ENCODE results near the gene CDC42EP2.
A peak's percentile ranks its signal among the peaks of the same experiment; 100 is the strongest.
"Not testable (repeated sequence)": the region's sequence is repeated elsewhere in the genome, so short reads cannot be mapped to it uniquely, and the experiment has no call there.

CDC42EP2 gene

DNA sequence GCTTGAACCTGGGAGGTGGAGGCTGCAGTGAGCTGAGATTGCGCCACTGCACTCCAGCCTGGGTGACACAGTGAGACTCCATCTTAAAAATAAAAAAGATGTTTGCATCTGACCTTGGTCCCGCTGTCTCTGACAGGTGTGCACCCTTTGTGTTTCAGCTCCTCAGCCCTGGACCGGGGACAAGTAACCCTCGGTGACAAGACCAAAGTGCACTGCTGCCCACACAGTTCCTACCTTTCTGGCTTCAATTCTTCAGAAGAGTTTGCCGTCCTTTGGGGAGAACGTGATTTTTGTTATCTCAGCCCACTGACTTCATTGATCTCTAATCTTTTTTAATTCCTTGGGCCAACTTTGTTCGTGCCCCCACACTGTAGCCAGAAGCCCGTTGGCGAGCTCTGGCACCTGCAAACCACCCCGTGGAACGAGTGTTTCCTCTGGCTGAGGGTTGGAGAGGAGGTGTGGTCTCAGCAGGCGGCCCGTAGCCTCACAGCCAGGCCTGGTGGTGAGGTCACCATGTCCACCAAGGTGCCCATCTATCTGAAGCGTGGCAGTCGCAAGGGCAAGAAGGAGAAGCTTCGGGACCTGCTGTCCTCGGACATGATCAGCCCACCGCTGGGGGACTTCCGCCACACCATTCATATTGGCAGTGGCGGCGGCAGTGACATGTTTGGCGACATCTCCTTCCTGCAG lies 5.9 kb downstream of the CDC42EP2 start:
- no peak for DNase-seq (ENCODE audit: low read depth)

DNA sequence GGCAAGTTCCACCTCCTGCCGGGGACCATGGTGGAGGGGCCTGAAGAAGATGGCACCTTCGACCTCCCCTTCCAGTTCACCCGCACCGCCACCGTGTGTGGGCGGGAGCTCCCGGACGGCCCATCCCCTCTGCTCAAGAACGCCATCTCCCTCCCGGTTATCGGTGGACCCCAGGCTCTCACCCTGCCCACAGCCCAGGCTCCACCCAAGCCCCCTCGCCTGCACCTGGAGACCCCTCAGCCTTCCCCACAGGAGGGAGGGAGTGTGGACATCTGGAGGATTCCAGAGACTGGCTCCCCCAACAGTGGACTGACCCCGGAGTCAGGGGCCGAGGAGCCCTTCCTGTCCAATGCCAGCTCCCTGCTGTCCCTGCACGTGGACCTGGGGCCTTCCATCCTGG lies 6.4 kb downstream of the CDC42EP2 start:
- DNase-seq (ENCODE audit: low read depth) = no peak

DNA sequence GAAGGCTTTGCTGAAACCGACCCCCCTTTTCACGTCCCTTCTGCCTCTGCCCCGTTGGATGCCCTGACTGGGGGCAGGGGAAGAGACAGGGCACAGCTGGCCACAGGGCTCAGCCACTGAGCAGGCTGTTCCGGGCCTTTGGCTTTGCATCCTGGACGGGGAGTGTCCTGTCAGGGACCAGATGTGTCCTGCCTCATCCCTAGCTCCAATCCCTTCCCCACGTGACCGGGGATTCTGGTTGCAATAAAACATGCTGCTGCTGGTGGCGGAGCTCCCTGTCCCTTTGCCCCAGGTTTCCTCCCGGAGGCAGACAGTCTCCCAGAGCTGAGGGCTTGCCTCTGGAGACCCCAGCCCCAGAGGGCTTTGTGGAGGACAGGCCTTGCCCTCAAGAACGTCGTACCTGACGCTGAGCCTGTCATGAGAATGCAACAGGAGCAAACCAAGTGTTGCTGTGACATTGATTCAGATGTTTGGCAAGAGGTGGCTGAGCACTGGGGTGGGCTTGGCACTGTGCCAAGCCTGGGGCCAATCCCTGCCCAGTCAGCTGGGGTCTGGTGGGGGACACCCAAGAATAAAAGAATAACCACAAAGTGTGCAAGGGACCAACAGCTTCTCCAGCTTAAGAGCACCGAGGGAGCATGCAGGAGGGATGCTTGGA lies 7.3 kb downstream of the CDC42EP2 start:
- no peak for DNase-seq (ENCODE audit: low read depth)

DNA sequence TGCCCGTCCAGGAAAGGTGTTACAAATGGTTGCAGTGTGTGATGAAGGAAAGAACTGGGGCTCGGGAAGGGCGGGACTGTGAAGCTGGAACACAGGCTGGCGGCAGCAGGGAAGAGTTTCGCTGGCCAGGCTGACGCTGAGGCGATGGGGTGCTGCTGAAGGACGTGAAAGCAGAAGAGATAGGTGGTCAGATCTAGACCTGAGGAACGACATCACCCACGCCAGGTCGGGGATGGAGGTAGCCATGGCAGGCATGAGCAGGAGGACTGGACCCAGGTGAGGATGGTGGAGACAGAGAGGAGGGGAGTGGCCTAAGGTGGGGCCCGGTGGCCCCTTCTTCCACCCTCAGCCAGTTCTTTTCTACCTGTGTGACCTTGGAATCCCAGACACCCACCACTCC lies 9.1 kb downstream of the CDC42EP2 start:
- DNase-seq (ENCODE audit: low read depth) = no peak

DNA sequence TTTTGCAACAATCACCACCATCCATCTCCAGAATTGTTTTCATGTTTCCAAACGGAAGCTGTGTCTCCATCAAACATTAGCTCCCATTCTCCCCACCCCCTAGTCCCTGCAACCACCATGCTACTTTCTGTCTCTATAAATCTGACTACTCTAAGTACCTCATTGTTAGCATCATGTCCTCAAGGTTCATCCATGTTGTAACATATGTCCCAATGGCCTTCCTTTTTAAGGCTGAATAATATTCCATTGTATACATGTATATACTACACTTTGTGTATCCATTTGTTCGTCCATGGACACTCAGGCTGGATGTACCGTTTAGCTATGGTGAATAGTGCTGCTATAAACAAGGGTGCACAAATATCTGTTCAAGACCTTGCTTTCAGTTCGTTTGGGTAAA lies 10.8 kb downstream of the CDC42EP2 start:
- DNase-seq (ENCODE audit: low read depth) = no peak

DNA sequence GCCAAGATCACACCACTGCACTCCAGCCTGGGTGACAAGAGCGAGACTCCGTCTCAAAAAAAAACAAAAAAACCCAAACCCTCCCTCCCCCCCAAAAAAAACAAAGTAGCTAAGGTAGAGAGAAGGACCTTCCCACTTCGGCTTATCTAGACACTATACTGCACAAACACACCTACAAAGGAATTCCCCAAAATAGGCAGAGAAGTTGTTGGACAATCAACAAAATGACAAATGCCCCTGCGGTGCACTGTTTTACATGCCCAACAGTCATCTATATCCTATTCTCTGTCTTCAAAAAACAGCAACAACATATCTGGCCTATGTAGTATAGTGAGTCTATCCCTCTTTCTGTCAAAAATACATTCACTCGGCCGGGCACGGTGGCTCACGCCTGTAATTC lies 12.4 kb downstream of the CDC42EP2 start:
- DNase-seq (ENCODE audit: low read depth) = no peak

DNA sequence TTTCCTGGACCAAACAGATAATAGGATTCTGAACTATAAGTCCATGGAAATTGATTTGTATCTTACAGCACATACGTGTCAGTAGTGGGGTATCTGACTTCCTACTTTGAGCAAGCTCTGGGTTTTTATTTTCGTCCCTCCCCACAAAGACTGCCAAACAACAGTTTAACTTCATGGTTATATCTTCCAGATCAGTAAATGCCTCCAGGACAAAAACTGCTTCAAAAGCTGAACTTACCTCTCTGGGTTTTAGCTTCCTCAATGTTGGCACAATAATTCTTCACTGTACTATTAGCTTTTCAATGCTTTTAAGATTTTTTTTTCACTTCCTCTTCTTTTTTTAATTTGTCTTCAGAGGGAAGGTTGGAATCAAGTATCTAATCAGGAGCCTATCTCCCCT lies 14.8 kb downstream of the CDC42EP2 start:
- DNase-seq (ENCODE audit: low read depth) = no peak

DNA sequence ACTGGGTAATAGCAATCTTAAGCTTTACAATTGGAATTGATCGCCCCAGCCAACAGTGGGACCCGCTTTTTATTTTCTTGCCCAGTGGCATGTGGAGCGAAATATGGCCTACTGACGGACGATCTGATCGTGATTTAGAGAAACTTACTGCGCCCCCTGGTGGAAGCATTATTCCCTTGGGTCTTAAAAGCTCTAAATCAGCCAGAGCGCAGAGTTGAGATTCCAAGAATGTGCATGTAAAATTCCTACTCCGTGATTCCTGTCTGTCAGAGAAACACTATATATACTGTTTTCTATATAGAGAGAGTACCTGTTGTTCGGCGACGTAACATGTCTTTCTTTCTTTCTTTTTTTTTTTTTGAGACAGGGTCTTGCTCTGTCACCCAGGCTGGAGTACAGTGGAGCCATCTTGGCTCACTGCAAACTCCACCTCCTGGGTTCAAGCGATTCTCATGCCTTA lies 15.3 kb downstream of the CDC42EP2 start:
- DNase-seq (ENCODE audit: low read depth) = peak; percentile 85

DNA sequence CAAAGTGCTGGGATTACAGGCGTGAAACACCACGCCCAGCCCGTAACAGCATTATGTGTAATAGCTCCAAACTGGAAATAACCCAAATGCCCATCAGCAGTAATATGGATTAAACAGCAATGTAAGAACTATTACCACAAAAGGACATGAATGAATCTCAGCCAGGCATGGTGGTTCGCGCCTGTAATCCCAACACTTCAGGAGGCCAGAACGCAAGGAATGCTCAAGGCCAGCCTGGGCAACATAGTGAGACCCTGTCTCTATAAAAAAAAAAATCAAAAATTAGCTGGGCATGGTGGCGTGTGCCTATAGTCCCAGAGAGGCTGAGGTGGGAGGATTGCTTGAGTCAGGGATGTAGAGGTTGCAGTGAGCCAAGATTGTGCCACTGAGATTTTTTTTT lies 15.9 kb downstream of the CDC42EP2 start:
- no peak for DNase-seq (ENCODE audit: low read depth)

DNA sequence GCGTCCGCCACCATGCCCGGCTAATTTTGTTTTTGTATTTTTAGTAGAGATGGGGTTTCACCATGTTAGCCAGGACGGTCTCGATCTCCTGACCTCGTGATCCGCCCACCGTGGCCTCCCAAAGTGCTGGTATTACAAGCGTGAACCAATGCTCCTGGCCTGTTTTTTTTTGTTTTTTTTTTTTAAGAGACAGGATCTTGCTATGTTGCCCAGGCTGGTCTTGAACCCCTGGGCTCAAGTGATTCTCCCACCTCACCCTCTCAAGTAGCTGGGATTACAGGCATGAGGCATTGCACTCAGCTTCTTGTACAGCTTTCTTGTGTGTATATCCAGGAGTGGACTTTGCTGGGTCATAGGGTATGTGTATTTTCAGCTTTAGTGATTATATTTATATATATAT lies 17.9 kb downstream of the CDC42EP2 start:
- not testable (repeated sequence) for DNase-seq (ENCODE audit: low read depth)

DNA sequence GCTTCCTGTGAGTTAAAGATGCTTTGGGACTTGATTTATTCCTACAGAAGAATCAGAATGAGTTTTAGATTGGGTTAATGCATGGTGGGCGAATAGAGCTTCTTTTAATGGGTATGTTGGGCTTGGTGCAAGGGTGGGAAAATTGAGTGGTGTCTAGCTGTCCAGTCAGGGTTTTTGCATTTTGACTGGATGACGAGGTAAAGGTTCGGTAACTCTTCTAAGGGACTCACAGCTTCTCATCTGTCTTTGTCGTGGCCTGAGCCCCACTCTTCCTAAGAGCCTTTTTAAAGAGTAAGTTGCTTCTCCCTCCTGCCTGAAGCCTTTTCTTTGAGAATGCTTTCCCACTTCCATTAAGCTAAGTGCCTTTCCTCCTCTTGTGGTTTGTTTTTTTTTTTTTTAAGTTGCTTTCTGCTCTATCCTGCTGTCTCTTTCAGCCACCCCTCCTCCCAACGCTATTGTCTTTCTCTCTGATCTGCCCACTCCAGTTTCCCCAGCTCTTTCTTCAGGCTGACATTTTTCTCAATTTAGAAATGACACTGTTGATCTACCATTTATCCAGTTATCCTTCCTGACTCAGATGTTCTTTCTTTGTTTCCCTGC lies 20.1 kb downstream of the CDC42EP2 start:
- no peak for DNase-seq (ENCODE audit: low read depth)

DNA sequence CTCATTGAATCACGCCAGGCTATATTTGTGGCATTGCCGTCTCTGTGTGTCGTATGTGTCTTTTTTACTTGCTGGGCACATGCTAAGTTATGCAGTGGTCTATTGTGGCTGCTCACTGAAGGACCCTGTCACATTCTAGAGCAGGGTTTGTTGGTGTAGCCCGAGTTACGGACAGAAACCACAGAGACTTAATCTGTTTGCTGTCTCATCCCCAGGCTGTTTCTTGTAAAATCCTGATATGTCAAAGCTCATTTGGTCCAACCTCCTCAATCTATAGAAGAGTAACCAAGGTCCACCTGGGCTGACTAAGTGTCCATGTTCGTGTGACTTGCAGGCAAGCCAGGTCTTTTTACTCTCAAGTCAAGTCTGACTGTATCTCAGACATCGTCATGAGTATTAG lies 24.0 kb downstream of the CDC42EP2 start:
- no peak for DNase-seq (ENCODE audit: low read depth)

DNA sequence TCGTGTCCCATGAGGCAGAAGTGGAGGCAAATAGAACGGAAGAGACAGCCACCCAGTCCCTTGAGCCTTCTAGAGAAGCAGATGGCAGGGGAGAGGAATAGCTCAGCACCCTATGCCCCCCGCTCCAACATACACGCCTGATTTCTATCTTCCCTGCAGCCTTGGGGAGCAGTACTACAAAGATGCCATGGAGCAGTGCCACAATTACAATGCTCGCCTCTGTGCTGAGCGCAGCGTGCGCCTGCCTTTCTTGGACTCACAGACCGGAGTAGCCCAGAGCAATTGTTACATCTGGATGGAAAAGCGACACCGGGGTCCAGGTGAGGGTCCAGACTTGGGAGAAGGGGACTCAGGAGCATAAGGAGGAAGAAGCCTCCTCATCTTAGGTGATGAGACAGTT lies 25.6 kb downstream of the CDC42EP2 start:
- no peak for DNase-seq (ENCODE audit: low read depth)

DNA sequence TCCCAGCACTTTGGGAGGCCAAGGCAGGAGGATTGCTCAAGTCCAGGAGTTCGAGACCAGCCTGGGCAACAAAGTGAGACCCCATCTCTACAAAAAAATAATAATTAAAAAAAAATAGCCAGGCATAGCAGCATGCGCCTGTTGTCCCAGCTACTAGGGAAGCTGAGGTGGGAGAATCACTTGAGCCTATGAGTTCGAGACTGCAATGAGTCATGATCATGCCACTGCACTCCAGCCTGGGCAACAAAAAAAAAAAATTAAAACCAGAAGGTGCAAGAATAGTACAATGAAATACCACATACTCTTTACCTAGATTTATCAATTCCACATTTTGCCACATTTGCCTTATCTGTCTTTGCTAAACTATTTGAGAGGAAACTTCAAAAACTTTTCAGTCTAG lies 27.2 kb downstream of the CDC42EP2 start:
- DNase-seq (ENCODE audit: low read depth) = no peak

DNA sequence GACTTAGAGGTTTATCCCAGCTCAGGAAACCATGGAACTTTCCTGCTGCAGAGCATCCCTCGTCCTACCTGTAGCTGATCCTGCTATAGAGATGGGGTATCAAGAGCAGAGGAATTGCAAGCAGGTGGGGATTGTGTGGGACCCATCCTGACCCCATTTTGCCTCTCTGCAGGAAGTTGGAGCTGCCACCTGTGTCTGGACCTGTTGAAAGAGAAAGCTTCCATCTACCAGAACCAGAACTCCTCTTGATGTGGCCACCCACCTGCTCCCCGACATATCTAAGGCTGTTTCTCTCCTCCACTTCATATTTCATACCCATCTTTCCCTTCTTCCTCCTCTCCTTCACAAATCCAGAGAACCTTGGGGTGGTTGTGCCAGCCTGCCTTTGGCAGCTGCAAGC lies 36.8 kb downstream of the CDC42EP2 start:
- DNase-seq (ENCODE audit: low read depth) = no peak

DNA sequence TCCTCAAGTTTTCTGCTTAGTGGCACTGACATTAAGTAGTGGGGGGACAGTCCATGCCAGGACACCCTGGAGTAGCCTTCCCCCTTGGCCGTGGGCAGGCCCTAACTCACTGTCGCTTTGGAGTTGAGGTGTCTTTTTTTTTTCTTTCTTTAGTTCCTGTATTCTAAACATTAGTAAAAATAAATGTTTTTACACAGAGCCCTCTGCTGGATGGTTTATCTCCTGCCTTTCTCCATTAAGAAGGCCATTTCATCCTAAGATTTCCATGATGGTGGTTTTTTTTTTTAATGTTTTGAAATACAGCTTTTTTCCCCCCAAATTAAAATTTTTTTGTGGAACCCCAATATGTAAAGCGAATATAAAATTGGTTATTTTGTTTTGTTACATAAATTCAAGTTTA lies 38.1 kb downstream of the CDC42EP2 start:
- no peak for DNase-seq (ENCODE audit: low read depth)

DNA sequence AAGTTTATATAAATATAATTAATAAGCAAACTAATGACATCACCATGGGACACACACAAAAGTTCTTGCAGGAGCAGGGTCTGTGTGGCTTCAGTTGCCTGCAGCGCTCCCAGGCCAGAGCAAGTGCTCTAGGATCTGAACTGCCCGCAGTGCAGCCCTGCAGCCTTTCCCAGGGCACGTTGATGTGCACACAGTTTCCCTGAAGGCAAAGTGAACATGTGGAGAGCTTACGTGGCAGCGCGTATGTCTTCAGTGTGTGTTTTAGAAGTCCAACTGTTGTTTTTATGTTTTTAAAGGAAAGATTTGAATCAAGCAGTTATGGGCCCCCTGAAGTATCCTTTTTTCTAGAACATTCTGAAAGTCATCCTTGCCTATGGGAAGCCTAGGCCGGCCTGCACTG lies 38.7 kb downstream of the CDC42EP2 start:
- DNase-seq (ENCODE audit: low read depth) = no peak

DNA sequence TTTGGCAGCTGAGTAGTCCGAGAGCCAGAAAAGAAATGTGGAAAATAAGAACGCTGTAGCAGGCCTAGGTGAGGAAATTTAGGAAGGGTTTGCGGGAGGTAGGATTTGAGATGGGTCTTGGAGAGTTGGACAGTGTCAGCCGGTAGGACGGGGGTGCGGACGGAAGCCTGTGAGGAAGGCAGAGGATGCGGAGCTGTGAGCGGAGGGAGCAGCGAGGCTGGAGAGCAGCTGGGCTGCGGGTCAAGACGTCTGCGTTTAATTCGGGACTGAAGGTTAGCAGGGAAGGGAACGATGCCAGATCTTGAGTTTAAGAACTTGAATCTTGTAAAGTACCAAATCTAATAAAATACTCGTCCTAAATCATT lies 39.2 kb downstream of the CDC42EP2 start:
- DNase-seq (ENCODE audit: low read depth) = no peak

DNA sequence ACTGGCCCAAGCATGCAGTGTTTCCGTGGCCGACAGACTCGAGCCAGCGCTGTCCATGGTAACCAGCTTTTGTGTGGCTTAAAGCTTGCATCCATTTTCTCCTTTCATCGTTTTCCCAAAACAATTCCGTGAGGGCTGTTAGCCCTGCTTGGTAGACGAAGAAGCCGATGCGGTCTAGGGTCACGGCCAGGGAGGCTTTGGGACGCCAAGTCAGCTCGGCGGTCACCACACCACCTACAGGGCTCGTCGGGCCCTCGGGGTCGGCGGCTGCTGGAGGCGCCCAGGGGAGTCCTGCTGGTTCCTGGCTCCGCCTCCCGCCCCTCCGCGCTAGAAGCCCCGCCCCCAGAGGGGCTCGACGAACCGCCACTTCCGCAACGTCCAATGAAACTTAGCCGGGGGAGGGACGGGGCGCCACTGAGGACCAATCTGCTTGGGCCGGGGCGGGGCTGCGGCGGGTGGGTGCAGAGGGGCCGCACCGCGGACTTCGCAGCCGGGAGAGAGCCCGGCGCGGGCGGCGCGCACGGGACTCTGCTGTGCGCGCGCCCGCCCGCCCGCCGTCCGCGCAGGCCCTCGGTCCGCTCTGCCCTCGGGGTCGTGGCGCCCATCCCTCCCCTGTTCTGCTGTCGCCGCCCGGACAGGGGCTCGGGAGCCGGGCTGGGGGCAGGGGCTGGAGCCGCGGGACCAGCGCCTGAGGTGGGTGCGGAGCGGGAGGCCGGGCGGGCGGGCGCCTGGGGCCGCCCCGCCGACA lies 39.8 kb downstream of the CDC42EP2 start, which contains the start of gene TIGD3:
Gene TIGD3 (plus strand): TSS at position 487 of the 748 bp plus-strand sequence. CDS start 1,058 bp downstream, outside the sequence.
- DNase-seq (ENCODE audit: low read depth) = peak; percentile 98

DNA sequence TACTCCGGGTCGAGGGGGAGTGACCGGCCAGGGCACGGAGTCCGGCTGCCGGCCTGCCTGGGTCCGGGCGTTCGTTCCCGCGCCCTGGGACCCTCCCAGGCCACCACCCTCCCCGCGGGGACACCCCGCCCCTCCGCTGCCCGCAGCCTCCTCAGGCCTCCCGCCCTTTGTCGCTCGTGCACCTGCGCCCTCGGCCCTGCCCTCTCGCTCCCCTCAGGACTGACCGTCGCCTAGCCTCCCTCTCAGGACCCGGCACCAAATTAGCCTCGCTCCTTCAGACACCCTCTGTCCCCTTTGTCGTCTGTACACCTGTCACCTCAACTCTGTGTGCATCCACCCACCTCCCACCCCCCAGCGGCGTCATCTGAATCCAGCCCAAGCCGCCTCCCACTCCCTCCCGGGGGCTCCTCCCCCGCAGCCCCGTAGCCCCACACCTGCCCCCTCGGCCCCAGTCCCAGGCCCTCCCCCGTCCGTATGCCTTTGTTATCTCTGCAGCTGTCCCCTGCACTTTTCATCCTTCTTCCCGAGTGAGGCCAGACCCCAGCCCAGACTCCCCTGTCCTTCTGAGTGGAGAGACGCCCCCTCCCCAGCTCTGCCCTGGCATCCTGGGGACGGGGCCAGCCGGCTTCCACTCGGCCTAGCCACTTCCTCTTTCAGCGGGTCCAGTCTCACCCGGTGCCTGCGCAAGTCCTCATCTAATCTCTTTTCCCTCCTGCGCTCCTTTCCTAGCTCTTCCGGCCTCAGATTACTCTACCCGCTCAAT lies 40.5 kb downstream of the CDC42EP2 start:
- peak; percentile 45 for DNase-seq (ENCODE audit: low read depth)

DNA sequence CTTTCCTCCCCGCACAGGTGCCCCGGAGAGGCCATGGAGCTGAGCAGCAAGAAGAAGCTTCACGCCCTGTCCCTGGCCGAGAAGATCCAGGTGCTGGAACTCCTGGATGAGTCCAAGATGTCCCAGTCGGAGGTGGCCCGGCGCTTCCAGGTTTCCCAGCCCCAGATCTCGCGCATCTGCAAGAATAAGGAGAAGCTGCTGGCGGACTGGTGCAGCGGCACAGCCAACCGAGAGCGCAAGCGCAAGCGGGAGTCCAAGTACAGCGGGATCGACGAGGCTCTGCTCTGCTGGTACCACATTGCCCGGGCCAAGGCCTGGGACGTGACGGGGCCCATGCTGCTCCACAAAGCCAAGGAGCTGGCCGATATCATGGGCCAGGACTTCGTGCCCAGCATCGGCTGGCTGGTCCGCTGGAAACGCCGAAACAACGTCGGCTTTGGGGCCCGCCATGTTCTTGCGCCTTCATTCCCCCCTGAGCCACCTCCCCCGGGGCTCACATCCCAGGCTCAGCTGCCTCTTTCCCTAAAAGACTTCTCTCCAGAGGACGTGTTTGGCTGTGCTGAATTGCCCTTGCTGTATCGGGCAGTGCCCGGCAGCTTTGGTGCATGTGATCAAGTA lies 41.2 kb downstream of the CDC42EP2 start:
- DNase-seq (ENCODE audit: low read depth) = no peak
